Lung (tissue), 12 donors: Measurements from ENCODE around the gene KLK11. TPM values are rescaled to one million over a fixed set of nuclear protein-coding genes. Genes with fewer than 3 reads are reported as not detected.
A peak's percentile ranks its signal among the peaks of the same experiment; 100 is the strongest.

Experiments
- ATAC-seq: fragments of 200-7000 bp; cut with Tn5 transposase; one replicate; pipeline ENCODE4 v1.9.1; 2020; ENCODE audit warnings: moderate number of reproducible peaks; ENCODE audit not compliant: insufficient read depth, low FRiP score
- DNase-seq, 3 donors: peaks; one replicate each; pipeline ENCODE4 v3.0.0-alpha.2; 2013 to 2017
- H3K27ac ChIP-seq, 2 donors: one replicate each; pipeline ENCODE4 v1.5.1; 2013; ENCODE audit warnings: mild to moderate bottlenecking in 2 of 2, moderate library complexity in 2 of 2, control low read depth in 1 of 2, inconsistent platforms in 1 of 2, low read depth in 1 of 2, low read length in 1 of 2
- H3K27me3 ChIP-seq, 3 donors: one replicate each; pipeline ENCODE4 v1.5.1; 2013; ENCODE audit warnings: low read length in 2 of 3; ENCODE audit not compliant: control insufficient read depth in 3 of 3, insufficient read depth in 3 of 3
- H3K36me3 ChIP-seq, 4 donors: one replicate each; pipeline ENCODE4 v1.5.1; 2013; ENCODE audit warnings: low read length in 4 of 4, mild to moderate bottlenecking in 1 of 4, moderate library complexity in 1 of 4; ENCODE audit not compliant: control insufficient read depth in 4 of 4, insufficient read depth in 4 of 4
- H3K4me1 ChIP-seq, 5 donors: one replicate each; pipeline ENCODE4 v1.5.1; 2013; ENCODE audit warnings: low read length in 5 of 5, mild to moderate bottlenecking in 2 of 5, moderate library complexity in 1 of 5; ENCODE audit not compliant: control insufficient read depth in 5 of 5, insufficient read depth in 5 of 5
- H3K4me3 ChIP-seq: one replicate; pipeline ENCODE4 v1.5.1; 2013; ENCODE audit warnings: mild to moderate bottlenecking, control low read depth, moderate library complexity
- H3K9ac ChIP-seq, 2 donors: one replicate each; pipeline ENCODE4 v1.5.1; 2013; ENCODE audit warnings: low read length in 2 of 2, control low read depth in 1 of 2; ENCODE audit not compliant: insufficient read depth in 1 of 2
- H3K9me3 ChIP-seq, 4 donors: one replicate each; pipeline ENCODE4 v1.5.1; 2013; ENCODE audit warnings: low read length in 3 of 4, mild to moderate bottlenecking in 1 of 4, moderate library complexity in 1 of 4; ENCODE audit not compliant: control insufficient read depth in 4 of 4, insufficient read depth in 3 of 4
- CTCF ChIP-seq: IDR thresholded peaks from 2 replicates; pipeline ENCODE4 v1.5.1; 2012; ENCODE audit warnings: mild to moderate bottlenecking; ENCODE audit errors: control extremely low read depth, extremely low read depth
- WGBS, 2 donors: extraction: QIAGEN DNeasy Blood & Tissue Kit; methylation state at CpG; one replicate each; pipeline ENCODE4 v1.1.7; 2013; 5-methylcytosine and 5-hydroxymethylcytosine counted together
- polyA plus RNA-seq, 2 donors: library from polyadenylated mRNA; stranded (reverse); fragments of 200-250 nt; gene quantifications; one replicate each; pipeline ENCODE4 v1.2.1, GENCODE V29; 2013
- total RNA-seq, 2 donors: library from RNA; depleted of rRNA in 1 of 2; stranded (reverse); fragments of >200 nt in 1 of 2; gene quantifications; one replicate each; pipeline ENCODE4 v1.2.1, GENCODE V29; 2014 to 2021
- donor health status: control.
- donor health status: control.
- donor health status: Bipolar disorder and iron deficiency.
- donor health status: healthy.
- donor health status: DM: yes; HTN: yes; CAD: no.

Gene KLK11
- total and polyA plus RNA-seq, 4 donors, result 14.1 to 38.6 (median 19.5) TPM

GRCh38 chr19:51070334-51071094, 44.1 kb upstream of the KLK11 start:
- H3K36me3 ChIP-seq, result no peaks in the 10 kb centered on the region
- no peak overlapping the region for H3K27ac ChIP-seq
- no peak overlapping the region for H3K4me3 ChIP-seq
- peaks cover 0 to 4% (median under 1%) of the 10 kb centered on the region in 3 donors for H3K27me3 ChIP-seq
- H3K9me3 ChIP-seq, result peaks cover 0 to 5% (median 3%) of the 10 kb centered on the region in 4 donors
- H3K4me1 ChIP-seq, result no peaks in the 10 kb centered on the region
- TF ChIP-seq CTCF, result no peak
- no peak overlapping the region for H3K9ac ChIP-seq
- no peak for ATAC-seq
- no peak for DNase-seq
- 79 to 89% methylated on average over 5 of the region's 5 CpGs for WGBS, 2 donors

- no peak overlapping the region for H3K4me3 ChIP-seq
- H3K4me1 ChIP-seq, result peaks cover 0 to 1% (median 0%) of the 10 kb centered on the region in 5 donors
- ATAC-seq (no peak), DNase-seq (no peak)
- no peak overlapping the region for H3K27ac ChIP-seq
- H3K9me3 ChIP-seq, result peaks cover 0 to 11% (median 0%) of the 10 kb centered on the region in 4 donors
- WGBS, 2 donors, result 64 to 68% methylated on average over 7 of the region's 7 CpGs
- H3K36me3 ChIP-seq, result no peaks in the 10 kb centered on the region
- H3K9ac ChIP-seq, result no peak overlapping the region
- no peak for TF ChIP-seq CTCF
- peaks cover 0 to 6% (median 5%) of the 10 kb centered on the region in 3 donors for H3K27me3 ChIP-seq
Observed at GRCh38 chr19:51066393-51067186, 40.2 kb upstream of the KLK11 start.

GRCh38 chr19:51065221-51065960, 39.0 kb upstream of the KLK11 start:
- ATAC-seq (no peak), DNase-seq (peak in 1 of 3 donors; percentile 3)
- Histone ChIP-seq H3K9ac (no peak overlapping the region), H3K4me3 (no peak overlapping the region), H3K27ac (no peak overlapping the region), H3K4me1 (peaks cover 0 to 1% (median 0%) of the 10 kb centered on the region in 5 donors), H3K36me3 (no peaks in the 10 kb centered on the region), H3K27me3 (peaks cover 0 to 6% (median 5%) of the 10 kb centered on the region in 3 donors), H3K9me3 (peaks cover 0 to 11% (median 0%) of the 10 kb centered on the region in 4 donors)
- WGBS, 2 donors, result 11 to 12% methylated on average over 25 of the region's 25 CpGs
- TF ChIP-seq CTCF, result no peak
